Left lung (tissue), 10 donors: ENCODE data around the gene CFAP65. TPM values are rescaled to one million over a fixed set of nuclear protein-coding genes. Genes with fewer than 3 reads are reported as not detected.
A peak's percentile ranks its signal among the peaks of the same experiment; 100 is the strongest.

Experiments used
- ATAC-seq: fragments of 200-7000 bp; cut with Tn5 transposase; one replicate; pipeline ENCODE4 v1.9.1; 2020; ENCODE audit warnings: moderate library complexity
- DNase-seq, 4 donors: peaks; one replicate each; pipeline ENCODE4 v3.0.0-alpha.2; 2013 to 2020
- H3K27ac ChIP-seq, 2 donors: fragments of 200-600 bp; sonication (generic) in 1 of 2; one replicate each; pipeline versions ENCODE4 v1.5.0 to v1.8.0; 2020 to 2021
- H3K27me3 ChIP-seq, 2 donors: fragments of 200-600 bp; sonication (generic) in 1 of 2; one replicate each; pipeline versions ENCODE4 v1.5.0 to v1.8.0; 2020 to 2021
- H3K36me3 ChIP-seq, 2 donors: fragments of 200-600 bp; sonication (generic) in 1 of 2; one replicate each; pipeline versions ENCODE4 v1.5.0 to v1.8.0; 2020 to 2021
- H3K4me1 ChIP-seq, 2 donors: fragments of 200-600 bp; one replicate each; pipeline ENCODE4 v1.8.0; 2021
- H3K4me3 ChIP-seq, 2 donors: fragments of 200-600 bp; sonication (generic) in 1 of 2; one replicate each; pipeline versions ENCODE4 v1.5.0 to v1.8.0; 2020 to 2021; ENCODE audit warnings: mild to moderate bottlenecking in 1 of 2
- H3K9me3 ChIP-seq, 2 donors: fragments of 200-600 bp; sonication (generic) in 1 of 2; one replicate each; pipeline versions ENCODE4 v1.5.0 to v1.8.0; 2020 to 2021
- intact Hi-C, 2 donors: fragments of 100-400 bp; cut with DNase I; formaldehyde crosslinking; loops; one replicate each; pipeline versions ENCODE4 v1.11.2 to v1.14.2; 2022
- polyA plus RNA-seq, 6 donors: library from polyadenylated mRNA; unstranded; fragments of 120-200 nt; gene quantifications; one replicate each; pipeline ENCODE4 v1.2.1, GENCODE V29; 2013; ENCODE audit not compliant: insufficient read length in 6 of 6
- total RNA-seq, 2 donors: library from RNA; stranded (reverse); fragmentation: NEBNext Ultra II Directional; extraction: Animal tissue kit (Norgen Biotek cat#: 25700); gene quantifications; one replicate each; pipeline ENCODE4 v1.2.1, GENCODE V29; 2021
- TF ChIP-seq, protein P1 (sequence below), 2 donors: fragments of 200-600 bp; sonication (generic) in 1 of 2; IDR thresholded peaks; one replicate each; pipeline versions ENCODE4 v1.5.0 to v1.8.0; 2021; ENCODE audit warnings: antibody characterized with exemption in 2 of 2
- donor health status: DM: no; HTN: yes; CAD: no.
- donor health status: DM: no; HTN: no; CAD: no.

Gene CFAP65
- total and polyA plus RNA-seq, 8 donors, result 0.83 to 4.3 (median 3.0) TPM; not detected in 1

DNA sequence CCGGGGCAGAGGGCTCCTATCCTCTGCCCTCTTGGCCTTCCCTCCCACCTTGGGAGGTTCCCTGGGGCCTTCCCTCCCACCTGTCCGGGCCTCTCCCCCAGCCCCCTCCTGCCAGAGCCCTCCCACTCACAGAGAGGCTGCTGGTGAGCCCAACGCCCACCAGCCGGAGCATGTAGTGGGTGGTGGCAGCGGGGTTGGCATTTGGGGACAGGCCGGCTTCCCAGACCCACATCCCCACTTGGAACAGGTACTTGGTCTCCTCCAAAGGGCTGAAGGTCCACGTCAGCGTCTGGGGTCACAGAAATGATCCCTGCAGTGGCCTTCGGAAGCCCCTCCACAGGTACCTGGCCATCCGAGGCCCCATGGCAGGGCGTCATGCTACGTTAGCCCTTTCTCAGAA lies 19.3 kb downstream of the CFAP65 start:
- no peak overlapping the region for H3K4me3 ChIP-seq
- peaks cover 0 to 12% of the 10 kb centered on the region in 2 donors for H3K27me3 ChIP-seq
- ATAC-seq, result no peak
- H3K4me1 ChIP-seq, result no peaks in the 10 kb centered on the region
- no peaks in the 10 kb centered on the region for H3K36me3 ChIP-seq
- DNase-seq, result no peak
- intact Hi-C loops, result no loop called here
- no peak overlapping the region for H3K27ac ChIP-seq
- TF ChIP-seq, protein P1, sequence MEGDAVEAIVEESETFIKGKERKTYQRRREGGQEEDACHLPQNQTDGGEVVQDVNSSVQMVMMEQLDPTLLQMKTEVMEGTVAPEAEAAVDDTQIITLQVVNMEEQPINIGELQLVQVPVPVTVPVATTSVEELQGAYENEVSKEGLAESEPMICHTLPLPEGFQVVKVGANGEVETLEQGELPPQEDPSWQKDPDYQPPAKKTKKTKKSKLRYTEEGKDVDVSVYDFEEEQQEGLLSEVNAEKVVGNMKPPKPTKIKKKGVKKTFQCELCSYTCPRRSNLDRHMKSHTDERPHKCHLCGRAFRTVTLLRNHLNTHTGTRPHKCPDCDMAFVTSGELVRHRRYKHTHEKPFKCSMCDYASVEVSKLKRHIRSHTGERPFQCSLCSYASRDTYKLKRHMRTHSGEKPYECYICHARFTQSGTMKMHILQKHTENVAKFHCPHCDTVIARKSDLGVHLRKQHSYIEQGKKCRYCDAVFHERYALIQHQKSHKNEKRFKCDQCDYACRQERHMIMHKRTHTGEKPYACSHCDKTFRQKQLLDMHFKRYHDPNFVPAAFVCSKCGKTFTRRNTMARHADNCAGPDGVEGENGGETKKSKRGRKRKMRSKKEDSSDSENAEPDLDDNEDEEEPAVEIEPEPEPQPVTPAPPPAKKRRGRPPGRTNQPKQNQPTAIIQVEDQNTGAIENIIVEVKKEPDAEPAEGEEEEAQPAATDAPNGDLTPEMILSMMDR (IDR thresholded peaks at IDR 0.05), result no peak
- no peaks in the 10 kb centered on the region for H3K9me3 ChIP-seq

DNA sequence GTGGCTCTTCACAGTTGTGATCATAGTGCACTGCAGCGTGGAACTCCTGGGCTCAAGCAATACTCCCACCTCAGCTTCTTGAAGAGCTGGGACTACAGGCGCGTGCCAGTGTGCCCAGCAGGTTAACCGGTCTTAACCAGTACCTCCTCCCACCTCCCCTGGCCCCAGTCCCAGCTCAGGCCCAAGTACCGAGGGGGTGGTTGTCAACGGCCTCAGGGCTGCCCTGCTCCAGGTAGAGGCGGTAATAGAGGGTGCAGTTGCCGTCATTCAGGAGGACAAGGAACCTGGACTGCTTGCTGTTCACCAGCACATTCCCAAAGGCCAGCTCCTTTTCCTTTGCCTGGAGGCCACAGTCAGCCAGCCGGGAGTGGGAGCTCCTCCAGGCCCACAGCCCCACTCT lies 19.7 kb downstream of the CFAP65 start:
- no peaks in the 10 kb centered on the region for H3K4me1 ChIP-seq
- no peak overlapping the region for H3K4me3 ChIP-seq
- no peaks in the 10 kb centered on the region for H3K36me3 ChIP-seq
- intact Hi-C loops, result no loop called here
- no peaks in the 10 kb centered on the region for H3K9me3 ChIP-seq
- DNase-seq (peak in 1 of 4 donors; percentile 50), ATAC-seq (peak; percentile 77)
- no peak overlapping the region for H3K27ac ChIP-seq
- TF ChIP-seq, protein P1 (IDR thresholded peaks at IDR 0.05), result no peak
- peaks cover 0 to 12% of the 10 kb centered on the region in 2 donors for H3K27me3 ChIP-seq

DNA sequence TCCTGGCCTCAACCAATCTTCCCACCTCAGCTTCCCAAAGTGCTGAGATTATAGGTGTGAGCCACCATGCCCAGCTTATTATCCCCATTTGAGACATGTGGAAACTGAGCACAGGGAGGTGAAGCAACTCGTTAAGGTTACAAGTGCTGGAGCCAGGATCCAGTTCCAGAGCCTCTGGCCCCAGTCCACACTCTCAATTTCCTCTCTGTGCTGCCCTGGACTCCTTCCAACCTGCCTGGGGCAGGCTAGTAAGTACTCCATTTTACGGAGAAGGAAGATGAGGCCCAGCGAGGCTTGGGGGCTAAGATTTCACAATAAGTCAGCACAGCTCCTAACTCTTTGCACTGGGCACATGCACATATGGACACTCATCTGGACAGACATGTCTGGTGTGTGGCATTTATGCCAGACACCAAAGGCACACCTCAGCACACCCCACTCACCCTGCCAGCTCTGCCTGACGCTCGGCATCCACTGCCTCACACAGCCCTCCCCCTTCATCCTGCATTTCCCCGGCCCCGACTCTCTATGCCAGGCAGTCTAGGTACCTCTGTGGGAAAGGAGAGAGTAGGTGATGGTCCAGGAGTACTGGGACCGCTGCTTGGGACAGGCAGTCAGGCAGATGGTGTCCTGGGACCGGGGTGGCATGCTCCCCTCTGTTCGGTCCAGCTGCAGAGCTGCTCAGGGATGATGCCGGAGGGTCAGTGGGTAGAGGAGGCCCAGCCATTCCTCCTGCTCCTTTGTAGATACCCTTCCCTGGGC lies 20.5 kb downstream of the CFAP65 start:
- peak; percentile 54 for ATAC-seq
- H3K36me3 ChIP-seq, result no peaks in the 10 kb centered on the region

DNA sequence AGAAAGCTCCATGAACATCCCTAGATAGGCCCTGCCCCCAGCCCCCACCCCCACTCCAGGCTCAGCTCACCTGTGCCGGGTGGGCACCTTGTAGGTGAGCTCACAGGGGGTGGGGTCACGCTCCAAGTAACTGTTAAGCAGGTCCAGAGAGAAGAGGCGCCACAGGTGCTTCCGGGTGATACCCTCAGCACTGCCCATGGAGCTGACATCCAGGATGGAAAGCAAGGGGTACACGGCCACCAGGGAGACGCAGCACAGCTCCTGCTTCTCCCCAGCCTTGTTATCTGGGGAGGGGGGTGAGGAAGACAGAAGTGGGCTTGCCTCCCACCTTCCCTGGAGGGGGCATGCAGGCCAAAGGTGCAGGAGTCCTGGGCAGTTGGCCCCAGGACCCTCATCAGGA lies 21.9 kb downstream of the CFAP65 start:
- ATAC-seq, result no peak
- H3K27me3 ChIP-seq, result peaks cover 0 to 7% of the 10 kb centered on the region in 2 donors
- no peaks in the 10 kb centered on the region for H3K9me3 ChIP-seq
- H3K4me1 ChIP-seq, result no peaks in the 10 kb centered on the region
- no peaks in the 10 kb centered on the region for H3K36me3 ChIP-seq
- no peak overlapping the region for H3K4me3 ChIP-seq
- TF ChIP-seq, protein P1 (IDR thresholded peaks at IDR 0.05), result no peak
- no peak overlapping the region for H3K27ac ChIP-seq
- no peak for DNase-seq
- intact Hi-C loops, result no loop called here

More for the DNA sequence above, 20.5 kb downstream of the CFAP65 start:
- TF ChIP-seq, protein P1 (IDR thresholded peaks at IDR 0.05), result no peak
- H3K27me3 ChIP-seq, result peaks cover 0 to 10% of the 10 kb centered on the region in 2 donors
- H3K4me3 ChIP-seq, result no peak overlapping the region
- no peak for DNase-seq
- no peaks in the 10 kb centered on the region for H3K4me1 ChIP-seq
- no peak overlapping the region for H3K27ac ChIP-seq
- H3K9me3 ChIP-seq, result no peaks in the 10 kb centered on the region
- intact Hi-C loops, result no loop called here

DNA sequence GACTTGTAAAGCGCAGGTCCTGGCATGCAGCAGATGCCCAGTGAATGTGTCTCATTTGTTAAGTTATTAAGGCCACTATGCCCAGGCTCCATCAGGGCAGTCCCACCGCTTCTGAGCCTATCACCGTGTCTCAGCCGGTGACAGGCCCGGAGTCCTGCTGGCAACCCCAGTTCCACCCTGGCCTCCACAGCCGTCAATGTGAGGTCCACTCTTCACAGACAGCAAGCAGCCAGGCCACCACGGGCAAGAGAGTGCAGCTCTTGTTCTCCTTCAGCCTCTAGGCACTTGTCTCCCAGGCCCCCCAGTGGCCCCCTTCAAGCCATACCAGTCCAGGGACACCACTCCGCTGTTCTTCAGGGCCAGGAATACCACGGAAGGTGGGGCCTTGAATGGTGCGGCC lies 22.6 kb downstream of the CFAP65 start:
- TF ChIP-seq, protein P1 (IDR thresholded peaks at IDR 0.05), result no peak
- DNase-seq (no peak), ATAC-seq (no peak)
- Histone ChIP-seq H3K36me3 (no peaks in the 10 kb centered on the region), H3K4me1 (no peaks in the 10 kb centered on the region), H3K27ac (no peak overlapping the region), H3K9me3 (no peaks in the 10 kb centered on the region), H3K27me3 (peaks cover 0 to 13% of the 10 kb centered on the region in 2 donors), H3K4me3 (no peak overlapping the region)
- intact Hi-C loops, result no loop called here
